Rectal smooth muscle tissue (tissue), 1 donor: Measurements from ENCODE around the gene ZSCAN5C.
"Not testable (repeated sequence)": the region's sequence is repeated elsewhere in the genome, so short reads cannot be mapped to it uniquely, and the experiment has no call there.

Source experiments
- H3K27ac ChIP-seq: one replicate; pipeline ENCODE4 v1.7.0; 2013; ENCODE audit warnings: low read depth, low read length, inconsistent platforms
- H3K27me3 ChIP-seq: one replicate; pipeline ENCODE4 v1.7.0; 2013; ENCODE audit warnings: low read length; ENCODE audit not compliant: control insufficient read depth, insufficient read depth
- H3K36me3 ChIP-seq: one replicate; pipeline ENCODE4 v1.7.0; 2013; ENCODE audit warnings: low read length; ENCODE audit not compliant: control insufficient read depth, insufficient read depth
- H3K4me1 ChIP-seq: one replicate; pipeline ENCODE4 v1.7.0; 2013; ENCODE audit warnings: low read length; ENCODE audit not compliant: control insufficient read depth, insufficient read depth
- H3K4me3 ChIP-seq: one replicate; pipeline ENCODE4 v1.7.0; 2013; ENCODE audit warnings: low read length
- H3K9ac ChIP-seq: one replicate; pipeline ENCODE4 v1.7.0; 2013; ENCODE audit warnings: low read length

ZSCAN5C gene

DNA sequence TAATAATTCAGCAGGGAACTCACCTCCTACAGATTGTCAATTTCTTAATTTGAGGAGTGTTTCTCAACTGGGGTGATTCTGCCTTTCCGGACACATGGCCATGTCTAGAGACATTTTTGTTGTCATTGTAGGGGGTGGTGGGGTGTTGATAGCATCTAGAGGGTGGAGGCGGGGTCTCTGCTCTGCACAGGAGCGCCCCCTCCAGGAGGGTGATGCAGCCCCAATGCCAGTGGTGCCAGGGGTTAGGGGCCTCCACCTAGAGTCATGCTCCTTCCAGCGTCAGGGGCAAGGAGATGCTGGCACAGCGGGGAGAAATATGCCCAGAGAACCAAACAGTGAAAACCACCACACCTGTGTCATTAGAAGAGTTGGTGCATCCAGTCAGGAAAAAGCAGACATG lies 5.5 kb downstream of the ZSCAN5C start:
- H3K27me3 ChIP-seq, H3K4me3 ChIP-seq: not testable (repeated sequence)

GRCh38 chr19:56209091-56209490 lies 7.0 kb downstream of the ZSCAN5C start:
- H3K4me3 ChIP-seq, result no peak overlapping the region
- H3K27ac ChIP-seq, result no peak overlapping the region
- H3K9ac ChIP-seq, result no peak overlapping the region
- H3K27me3 ChIP-seq, result no peaks in the 10 kb centered on the region
- no peaks in the 10 kb centered on the region for H3K4me1 ChIP-seq
- H3K36me3 ChIP-seq, result no peaks in the 10 kb centered on the region

More for the DNA sequence above, 5.5 kb downstream of the ZSCAN5C start:
- H3K36me3 ChIP-seq, H3K27ac ChIP-seq, H3K9ac ChIP-seq, H3K4me1 ChIP-seq: not testable (repeated sequence)

DNA sequence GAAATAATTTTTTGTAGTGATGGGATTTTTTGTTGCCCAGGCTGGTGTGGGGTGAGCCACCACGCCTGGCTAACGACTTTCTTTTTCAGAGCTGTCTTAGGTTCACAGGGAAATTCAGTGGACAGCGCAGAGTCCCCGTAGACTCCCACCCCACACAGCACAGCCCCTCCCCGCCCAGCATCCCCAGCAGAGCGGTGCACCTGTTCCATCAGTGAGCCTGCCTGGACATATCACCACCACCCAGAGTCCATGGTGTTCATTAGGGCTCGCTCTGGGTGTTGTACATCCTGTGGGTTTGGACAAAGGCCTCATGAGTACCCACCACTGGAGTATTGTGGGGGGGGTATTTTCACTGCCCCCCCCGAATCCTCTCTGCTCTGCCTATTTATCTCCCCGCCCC lies 8.0 kb downstream of the ZSCAN5C start:
- H3K27me3 ChIP-seq, H3K4me3 ChIP-seq, H3K4me1 ChIP-seq, H3K27ac ChIP-seq, H3K36me3 ChIP-seq, H3K9ac ChIP-seq: not testable (repeated sequence)

DNA sequence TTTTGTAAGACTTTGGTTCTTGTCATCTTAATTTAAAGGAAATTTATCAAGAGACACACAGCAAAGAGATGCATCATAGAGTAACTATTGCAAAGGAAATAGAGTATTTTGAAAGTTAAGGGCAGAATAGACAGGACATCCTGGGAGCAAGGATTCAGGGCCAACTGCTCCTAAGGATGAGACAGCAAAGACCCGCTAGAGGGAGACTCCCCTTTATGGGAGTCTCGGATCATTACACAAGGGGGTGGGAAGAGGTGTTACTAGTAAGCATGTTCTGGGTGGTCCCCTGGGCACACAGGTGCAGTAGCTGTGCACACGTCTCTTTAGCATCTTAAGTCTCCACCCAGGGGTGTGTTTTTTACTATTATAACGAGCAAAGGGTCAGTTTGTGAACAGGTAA lies 9.6 kb downstream of the ZSCAN5C start:
- no peak overlapping the region for H3K9ac ChIP-seq
- no peak overlapping the region for H3K27ac ChIP-seq
- no peaks in the 10 kb centered on the region for H3K27me3 ChIP-seq
- H3K36me3 ChIP-seq, result no peaks in the 10 kb centered on the region
- no peak overlapping the region for H3K4me3 ChIP-seq
- no peaks in the 10 kb centered on the region for H3K4me1 ChIP-seq

DNA sequence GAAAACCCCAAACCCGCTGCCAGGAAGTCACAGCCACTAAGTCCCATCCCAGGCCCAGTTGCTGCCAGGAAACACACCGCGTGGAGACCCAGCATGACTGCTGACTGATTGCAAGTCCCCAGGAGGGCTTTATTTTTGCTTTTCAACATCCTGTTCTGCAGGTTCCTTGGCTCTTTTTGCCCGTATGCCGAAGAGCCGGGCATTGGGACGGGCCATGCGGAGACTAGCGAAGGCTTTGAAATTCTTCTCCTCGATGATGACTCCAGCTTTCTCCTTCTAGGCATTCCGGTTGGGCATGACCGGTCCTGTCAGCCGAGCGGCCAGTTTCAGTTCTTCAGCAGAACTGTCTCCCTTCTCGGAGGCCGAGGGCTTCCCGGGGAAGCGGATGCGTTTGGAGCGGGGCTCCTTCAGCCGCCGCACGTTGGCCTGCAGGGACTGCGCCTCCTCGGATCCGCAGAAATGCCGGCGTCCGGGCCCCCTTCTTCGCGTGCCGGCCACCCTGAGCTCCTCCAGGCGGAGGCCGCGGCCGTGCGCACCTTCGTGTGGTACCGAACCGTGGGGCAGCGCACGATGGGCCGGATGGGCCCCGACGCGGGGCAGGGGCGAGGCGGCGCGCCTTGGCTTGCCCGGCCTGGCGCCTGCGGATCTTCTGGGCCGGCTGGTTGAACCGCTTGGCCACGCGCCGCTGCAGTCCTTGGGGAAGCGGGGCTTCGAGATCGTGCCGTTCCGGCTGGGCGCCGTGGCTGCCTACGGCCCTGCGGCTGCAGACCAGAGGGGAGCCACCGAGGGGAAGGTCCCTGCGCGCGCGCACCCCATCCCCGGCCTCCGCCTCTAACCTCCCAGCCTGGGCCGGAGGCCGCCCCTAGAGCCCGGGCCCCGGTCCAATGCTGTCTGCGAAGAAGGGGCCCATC lies 15.2 kb downstream of the ZSCAN5C start:
- Histone ChIP-seq H3K27ac (no peak overlapping the region), H3K4me3 (peak overlapping the region; percentile 33), H3K36me3 (no peaks in the 10 kb centered on the region), H3K27me3 (no peaks in the 10 kb centered on the region), H3K4me1 (no peaks in the 10 kb centered on the region), H3K9ac (no peak overlapping the region)

- no peaks in the 10 kb centered on the region for H3K36me3 ChIP-seq
- no peaks in the 10 kb centered on the region for H3K27me3 ChIP-seq
- H3K4me3 ChIP-seq, result no peak overlapping the region
- H3K27ac ChIP-seq, result no peak overlapping the region
- H3K9ac ChIP-seq, result no peak overlapping the region
- no peaks in the 10 kb centered on the region for H3K4me1 ChIP-seq
Measured at GRCh38 chr19:56218961-56219360, 16.9 kb downstream of the ZSCAN5C start.

- H3K27ac ChIP-seq, H3K4me3 ChIP-seq, H3K27me3 ChIP-seq, H3K36me3 ChIP-seq, H3K4me1 ChIP-seq, H3K9ac ChIP-seq: not testable (repeated sequence)
Measured at GRCh38 chr19:56221442-56221841, 19.4 kb downstream of the ZSCAN5C start.

DNA sequence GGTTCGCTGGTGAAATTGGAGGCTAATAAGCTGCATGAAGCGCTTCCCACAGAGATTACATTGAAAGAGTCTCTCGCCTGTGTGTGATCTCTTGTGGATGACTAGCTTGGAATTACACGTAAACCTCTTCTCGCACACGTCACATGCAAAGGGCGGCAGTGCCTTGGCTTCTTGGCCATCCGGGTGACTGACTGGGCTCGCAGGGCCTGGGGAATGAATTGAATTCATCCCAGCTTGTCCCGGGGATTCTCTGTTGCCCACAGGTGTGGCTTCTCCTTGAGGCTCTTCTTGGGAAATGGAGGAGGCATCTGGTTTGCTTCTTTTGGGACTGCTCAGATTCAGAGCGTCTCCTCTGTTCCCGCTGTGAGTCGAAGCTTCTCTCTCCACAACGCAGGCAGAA lies 19.8 kb downstream of the ZSCAN5C start:
- no peak overlapping the region for H3K27ac ChIP-seq
- no peaks in the 10 kb centered on the region for H3K36me3 ChIP-seq
- H3K4me3 ChIP-seq, result no peak overlapping the region
- H3K9ac ChIP-seq, result no peak overlapping the region
- H3K27me3 ChIP-seq, result no peaks in the 10 kb centered on the region
- no peaks in the 10 kb centered on the region for H3K4me1 ChIP-seq

DNA sequence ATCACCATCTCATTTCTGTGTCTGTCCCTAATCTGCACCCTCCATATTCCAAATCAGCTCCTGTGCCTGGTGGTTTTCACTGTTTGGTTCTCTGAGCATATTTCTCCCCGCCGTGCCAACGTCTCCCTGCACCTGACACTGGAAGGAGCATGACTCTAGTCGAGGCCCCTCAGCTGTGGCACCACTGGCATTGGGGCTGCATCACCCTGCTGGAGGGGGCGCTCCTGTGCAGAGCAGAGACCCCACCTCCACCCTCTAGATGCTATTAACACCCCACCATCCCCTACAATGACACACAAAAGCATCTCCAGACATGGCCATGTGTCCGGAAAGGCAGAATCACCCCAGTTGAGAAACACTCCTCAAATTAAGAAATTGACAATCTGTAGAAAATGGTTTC lies 20.8 kb downstream of the ZSCAN5C start:
- Histone ChIP-seq H3K9ac (no peak overlapping the region), H3K4me3 (no peak overlapping the region), H3K27ac (no peak overlapping the region), H3K4me1 (no peaks in the 10 kb centered on the region), H3K36me3 (no peaks in the 10 kb centered on the region), H3K27me3 (no peaks in the 10 kb centered on the region)

GRCh38 chr19:56223481-56223880 lies 21.4 kb downstream of the ZSCAN5C start:
- Histone ChIP-seq H3K27ac (no peak overlapping the region), H3K4me1 (no peaks in the 10 kb centered on the region), H3K4me3 (no peak overlapping the region), H3K27me3 (no peaks in the 10 kb centered on the region), H3K9ac (no peak overlapping the region), H3K36me3 (no peaks in the 10 kb centered on the region)

GRCh38 chr19:56245121-56245740 lies 43.2 kb downstream of the ZSCAN5C start:
- Histone ChIP-seq H3K4me3 (no peak overlapping the region), H3K36me3 (no peaks in the 10 kb centered on the region), H3K9ac (no peak overlapping the region), H3K27ac (no peak overlapping the region), H3K27me3 (no peaks in the 10 kb centered on the region), H3K4me1 (no peaks in the 10 kb centered on the region)

DNA sequence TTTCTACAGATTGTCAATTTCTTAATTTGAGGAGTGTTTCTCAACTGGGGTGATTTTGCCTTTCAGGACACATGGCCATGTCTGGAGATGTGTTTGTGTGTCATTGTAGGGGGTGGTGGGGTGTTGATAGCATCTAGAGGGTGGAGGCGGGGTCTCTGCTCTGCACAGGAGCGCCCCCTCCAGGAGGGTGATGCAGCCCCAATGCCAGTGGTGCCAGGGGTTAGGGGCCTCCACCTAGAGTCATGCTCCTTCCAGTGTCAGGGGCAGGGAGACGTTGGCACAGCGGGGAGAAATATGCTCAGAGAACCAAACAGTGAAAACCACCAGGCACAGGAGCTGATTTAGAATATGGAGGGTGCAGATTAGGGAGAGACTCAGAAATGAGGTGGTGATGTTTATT lies 43.7 kb downstream of the ZSCAN5C start:
- not testable (repeated sequence) for H3K4me1 ChIP-seq, H3K4me3 ChIP-seq, H3K9ac ChIP-seq, H3K27ac ChIP-seq, H3K27me3 ChIP-seq, H3K36me3 ChIP-seq
